B cell (primary cell): ENCODE data around the gene C12orf60. TPM values are rescaled to one million over a fixed set of nuclear protein-coding genes. Genes with fewer than 3 reads are reported as not detected.

ENCODE experiments used
- ATAC-seq: fragments of 200-7000 bp; cut with Tn5 transposase; one replicate; pipeline ENCODE4 v1.10.0; 2021; ENCODE audit warnings: low read depth, mild to moderate bottlenecking, moderate number of reproducible peaks, moderate library complexity
- CTCF ChIA-PET: fragments of 350-600 bp; sonication (Branson Sonifier 250); formaldehyde crosslinking; loops from one replicate; lab custom pipeline; 2021; ENCODE audit warnings: antibody characterized with exemption, inconsistent platforms; lab: Charles Lee
- POLR2A ChIA-PET: fragments of 350-600 bp; sonication (Branson Sonifier 250); formaldehyde crosslinking; loops from one replicate; lab custom pipeline; 2021; ENCODE audit warnings: antibody characterized with exemption; lab: Charles Lee
- DNase-seq: peaks from one replicate; pipeline ENCODE4 v3.0.0; 2013
- H2AFZ ChIP-seq: 2 replicates; pipeline ENCODE4 v1.6.1; 2012; ENCODE audit warnings: mild to moderate bottlenecking, low read depth, low read length; ENCODE audit not compliant: insufficient read depth, poor library complexity, severe bottlenecking
- H3K27ac ChIP-seq, 2 donors: 1 replicate in 1 of 2; 2 replicates in 1 of 2; pipeline ENCODE4 v1.5.1; 2012 to 2013; ENCODE audit warnings: low read length in 2 of 2, mild to moderate bottlenecking in 2 of 2, moderate library complexity in 1 of 2
- H3K27me3 ChIP-seq, 4 experiments: fragments of 200-600 bp in 1 of 4; sonication (generic) in 1 of 4; replicated peaks in 1 of 4; 1 replicate in 2 of 4; 2 replicates in 2 of 4; pipeline versions ENCODE4 v1.6.1 to v1.7.0; 2013 to 2016; ENCODE audit warnings: low read length in 3 of 4, mild to moderate bottlenecking in 2 of 4, mixed read lengths in 1 of 4, moderate library complexity in 1 of 4; ENCODE audit not compliant: insufficient read depth in 4 of 4, control insufficient read depth in 3 of 4; ENCODE audit errors: control extremely low read depth in 1 of 4
- H3K36me3 ChIP-seq, 2 experiments: replicated peaks in 1 of 2; 1 replicate in 1 of 2; 2 replicates in 1 of 2; pipeline versions ENCODE4 v1.6.1 to v1.7.1; 2013; ENCODE audit warnings: low read length in 1 of 2; ENCODE audit not compliant: insufficient read depth in 2 of 2, control insufficient read depth in 1 of 2; ENCODE audit errors: control extremely low read depth in 1 of 2, extremely low read depth in 1 of 2
- H3K4me1 ChIP-seq, 2 donors: fragments of 200-600 bp in 1 of 2; sonication (generic) in 1 of 2; 1 replicate in 1 of 2; 2 replicates in 1 of 2; pipeline versions ENCODE4 v1.5.1 to v1.6.1; 2013 to 2017; ENCODE audit warnings: low read length in 2 of 2; ENCODE audit not compliant: control insufficient read depth in 2 of 2, insufficient read depth in 2 of 2
- H3K4me2 ChIP-seq: replicated peaks from 2 replicates; pipeline ENCODE3; 2012; ENCODE audit warnings: mild to moderate bottlenecking, low read depth, low read length; ENCODE audit not compliant: poor library complexity, severe bottlenecking
- H3K4me3 ChIP-seq, 5 experiments: fragments of 200-600 bp in 1 of 5; sonication (generic) in 1 of 5; 1 replicate in 3 of 5; 2 replicates in 2 of 5; pipeline versions ENCODE4 v1.5.1 to v1.7.0; 2011 to 2016; ENCODE audit warnings: low read length in 4 of 5, mild to moderate bottlenecking in 4 of 5, low read depth in 2 of 5, control low read depth in 1 of 5, moderate library complexity in 1 of 5; ENCODE audit not compliant: insufficient read depth in 1 of 5; ENCODE audit errors: control extremely low read depth in 1 of 5, extremely low read depth in 1 of 5
- H3K79me2 ChIP-seq: fragments of 200-600 bp; sonication (generic); one replicate; pipeline ENCODE4 v1.6.0; 2016; ENCODE audit warnings: low read length; ENCODE audit not compliant: control insufficient read depth, insufficient read depth
- H3K9ac ChIP-seq: fragments of 200-600 bp; sonication (generic); 2 replicates; pipeline ENCODE4 v1.6.1; 2017; ENCODE audit warnings: mild to moderate bottlenecking, low read length, moderate library complexity
- H3K9me3 ChIP-seq, 3 donors: one replicate each; pipeline versions ENCODE4 v1.6.1 to v1.7.1; 2013; ENCODE audit warnings: low read length in 2 of 3; ENCODE audit not compliant: control insufficient read depth in 2 of 3, insufficient read depth in 1 of 3; ENCODE audit errors: control extremely low read depth in 1 of 3
- H4K20me1 ChIP-seq: 2 replicates; pipeline ENCODE4 v1.6.0; 2012; ENCODE audit warnings: mild to moderate bottlenecking, low read length; ENCODE audit not compliant: insufficient read depth, control insufficient read depth, poor library complexity, severe bottlenecking
- H3K27ac Mint-ChIP-seq: one replicate; pipeline ENCODE4 v1.8.0; 2021; ENCODE audit warnings: mixed read lengths
- H3K27me3 Mint-ChIP-seq: one replicate; pipeline ENCODE4 v1.8.0; 2021; ENCODE audit warnings: mixed read lengths
- H3K4me1 Mint-ChIP-seq: one replicate; pipeline ENCODE4 v1.8.0; 2021; ENCODE audit warnings: mixed read lengths
- H3K4me3 Mint-ChIP-seq: one replicate; pipeline ENCODE4 v1.8.0; 2021; ENCODE audit warnings: mixed read lengths
- H3K9me3 Mint-ChIP-seq: one replicate; pipeline ENCODE4 v1.8.0; 2022; ENCODE audit warnings: mixed read lengths; ENCODE audit not compliant: insufficient read depth
- CTCF ChIP-seq: fragments of 200-600 bp; IDR thresholded peaks from one replicate; pipeline ENCODE4 v1.8.0; 2022; ENCODE audit warnings: antibody characterized with exemption, mild to moderate bottlenecking
- EZH2 ChIP-seq: IDR thresholded peaks from 2 replicates; pipeline ENCODE4 v1.6.1; 2012; ENCODE audit warnings: borderline replicate concordance, low read depth, mild to moderate bottlenecking, moderate library complexity, low read length; ENCODE audit not compliant: insufficient read depth, poor library complexity, severe bottlenecking
- WGBS: methylation state at CpG from one replicate; pipeline ENCODE4 v1.1.5; 2013; ENCODE audit warnings: missing lambda C conversion rate; ENCODE audit not compliant: insufficient coverage; 5-methylcytosine and 5-hydroxymethylcytosine counted together
- intact Hi-C: fragments of 100-400 bp; cut with micrococcal nuclease; formaldehyde crosslinking; loops from one replicate; pipeline ENCODE4 v1.10.0; 2022
- polyA plus RNA-seq: library from polyadenylated mRNA; depleted of rRNA; stranded (reverse); fragments of >200 nt; gene quantifications from 2 replicates; pipeline ENCODE4 v1.2.3, GENCODE V29; 2012
- total RNA-seq, 2 donors: library from RNA; stranded (reverse); fragments of 120-200 nt in 1 of 2; gene quantifications; 1 replicate in 1 of 2; 2 replicates in 1 of 2; pipeline versions ENCODE4 v1.2.3 to v1.2.4, GENCODE V29; 2013 to 2022

C12orf60 gene
- total and polyA plus RNA-seq, 2 donors (not counting 1 experiment from before 2014, with no cell fraction given): 0.25 to 1.2 TPM

DNA sequence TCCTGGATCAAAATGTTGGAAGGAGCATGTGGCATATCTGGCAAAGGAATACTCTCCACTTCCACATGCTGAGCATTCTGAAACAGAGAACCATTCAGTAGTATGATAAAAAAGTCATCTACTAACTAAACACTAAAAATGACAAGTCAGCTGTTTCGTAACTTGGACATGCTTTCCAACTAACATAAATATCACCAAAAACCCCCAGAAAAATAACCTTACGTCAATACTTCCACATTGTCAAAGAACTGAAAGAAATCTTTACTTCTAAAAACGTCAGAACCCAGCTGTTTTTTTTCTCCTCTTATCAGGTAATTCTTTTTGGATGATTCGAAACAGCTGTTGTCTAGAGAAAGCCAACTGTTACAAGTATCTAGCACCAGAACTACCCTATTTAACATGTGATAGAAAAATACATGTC is 8.4 kb upstream of the C12orf60 start:
- Histone ChIP-seq H3K4me1 (no peaks in the 10 kb centered on the region), H3K4me3 (no peak overlapping the region), H3K36me3 (peaks cover 22 to 81% of the 10 kb centered on the region in 2 experiments), H3K27me3 (no peaks in the 10 kb centered on the region), H3K9ac (no peak overlapping the region), H3K9me3 (no peaks in the 10 kb centered on the region), H3K79me2 (no peaks in the 10 kb centered on the region), H3K4me2 (no peak overlapping the region), H3K27ac (peak overlapping the region in 1 of 2 donors; percentile 10), H4K20me1 (no peaks in the 10 kb centered on the region), H2AFZ (no peak overlapping the region)
- Mint-ChIP-seq H3K27me3 (no peaks in the 10 kb centered on the region), H3K27ac (peak overlapping the region; percentile 29), H3K9me3 (no peaks in the 10 kb centered on the region), H3K4me1 (peaks cover 6% of the 10 kb centered on the region), H3K4me3 (no peak overlapping the region)
- no peak for TF ChIP-seq EZH2
- TF ChIP-seq CTCF: no peak
- intact Hi-C loops: no loop called here
- WGBS: no CpG with 5 or more reads among the region's 4 CpGs
- no peak for DNase-seq
- POLR2A ChIA-PET: no interaction called here
- CTCF ChIA-PET: no interaction called here
- peak; percentile 17 for ATAC-seq

DNA sequence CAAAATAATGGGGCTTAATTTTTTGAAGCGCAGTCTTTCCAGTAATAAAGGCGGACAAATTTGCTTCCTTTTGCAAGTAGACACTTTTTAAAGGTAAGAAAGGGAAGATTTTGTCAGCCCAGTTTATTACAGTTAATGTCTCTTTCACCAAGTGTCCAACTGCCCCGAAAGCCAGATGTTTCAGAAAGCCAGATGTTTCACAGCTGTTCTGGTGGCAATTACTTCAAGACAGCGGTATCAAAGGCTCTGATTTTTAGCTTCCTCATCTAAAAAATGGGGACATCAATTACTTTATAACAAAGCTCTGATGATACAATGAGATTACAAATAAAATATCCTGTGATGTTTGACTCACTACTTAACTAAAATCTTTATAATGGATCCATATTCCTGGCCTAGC is 1.2 kb upstream of the C12orf60 start:
- Mint-ChIP-seq H3K27me3 (no peaks in the 10 kb centered on the region), H3K4me3 (no peak overlapping the region), H3K9me3 (no peaks in the 10 kb centered on the region), H3K27ac (no peak overlapping the region), H3K4me1 (peaks cover 11% of the 10 kb centered on the region)
- TF ChIP-seq EZH2: no peak
- TF ChIP-seq CTCF: no peak
- ATAC-seq (no peak), DNase-seq (no peak)
- Histone ChIP-seq H3K27me3 (no peaks in the 10 kb centered on the region), H3K9me3 (no peaks in the 10 kb centered on the region), H3K27ac (peak overlapping the region; percentile 98), H2AFZ (no peak overlapping the region), H3K36me3 (peaks cover 16 to 31% of the 10 kb centered on the region in 2 experiments), H3K79me2 (peaks cover 54% of the 10 kb centered on the region), H3K4me3 (peak overlapping the region in 4 of 5 experiments; percentile 89 to 99 (median 95)), H3K4me1 (peaks cover 13 to 17% of the 10 kb centered on the region in 2 donors), H4K20me1 (no peaks in the 10 kb centered on the region), H3K9ac (peak overlapping the region; percentile 98), H3K4me2 (peak overlapping the region; percentile 81)
- ChIA-PET POLR2A (interaction anchor here (2.5 to 3.3 kb wide), 2 partner anchors 28 to 32 kb away, joined by 17 to 41 read pairs; a partner anchor contains a TSS), CTCF (interaction anchor here (1.0 to 3.1 kb wide), 4 partner anchors 29 to 193 kb away, joined by 3 to 19 read pairs (median 4); a partner anchor contains a TSS)
- intact Hi-C loops: no loop called here
- WGBS: 100% methylated on average over 1 of the region's 4 CpGs
